GM18526 (cell line): ENCODE data around the gene GXYLT2.

ENCODE experiments used
- POLR2A ChIP-seq: IDR thresholded peaks from 3 replicates; pipeline ENCODE4 v1.6.1; 2011; ENCODE audit not compliant: insufficient read length; ENCODE audit errors: extremely low read depth

GXYLT2 gene

GRCh38 chr3:72889310-72890165 lies 1.7 kb downstream of the GXYLT2 start:
- TF ChIP-seq POLR2A, result no peak

GRCh38 chr3:72890166-72890925 lies 2.5 kb downstream of the GXYLT2 start:
- TF ChIP-seq POLR2A, result no peak

GRCh38 chr3:72891053-72891855 lies 3.4 kb downstream of the GXYLT2 start:
- no peak for TF ChIP-seq POLR2A

- TF ChIP-seq POLR2A, result no peak
Observed at GRCh38 chr3:72892081-72892775, 4.4 kb downstream of the GXYLT2 start.

DNA sequence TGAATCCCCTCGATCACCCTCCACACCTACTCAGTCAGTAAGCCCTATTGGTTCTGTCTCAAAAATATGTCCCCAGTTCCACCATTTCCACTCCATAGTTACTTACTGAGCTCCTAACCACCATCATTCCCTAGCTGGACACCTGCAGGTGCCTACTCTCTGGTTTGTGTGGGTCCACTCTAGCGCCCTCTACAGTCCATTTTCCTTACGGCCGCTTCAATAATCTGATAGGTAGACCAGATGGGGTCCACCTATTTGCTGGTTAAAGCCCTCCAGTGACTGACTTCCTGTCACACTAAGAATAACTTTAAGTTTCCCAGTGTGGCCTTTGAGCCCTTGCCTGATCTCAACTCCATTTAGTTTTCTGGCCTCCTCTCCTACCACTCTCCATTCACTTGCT lies 5.0 kb downstream of the GXYLT2 start:
- TF ChIP-seq POLR2A, result no peak

DNA sequence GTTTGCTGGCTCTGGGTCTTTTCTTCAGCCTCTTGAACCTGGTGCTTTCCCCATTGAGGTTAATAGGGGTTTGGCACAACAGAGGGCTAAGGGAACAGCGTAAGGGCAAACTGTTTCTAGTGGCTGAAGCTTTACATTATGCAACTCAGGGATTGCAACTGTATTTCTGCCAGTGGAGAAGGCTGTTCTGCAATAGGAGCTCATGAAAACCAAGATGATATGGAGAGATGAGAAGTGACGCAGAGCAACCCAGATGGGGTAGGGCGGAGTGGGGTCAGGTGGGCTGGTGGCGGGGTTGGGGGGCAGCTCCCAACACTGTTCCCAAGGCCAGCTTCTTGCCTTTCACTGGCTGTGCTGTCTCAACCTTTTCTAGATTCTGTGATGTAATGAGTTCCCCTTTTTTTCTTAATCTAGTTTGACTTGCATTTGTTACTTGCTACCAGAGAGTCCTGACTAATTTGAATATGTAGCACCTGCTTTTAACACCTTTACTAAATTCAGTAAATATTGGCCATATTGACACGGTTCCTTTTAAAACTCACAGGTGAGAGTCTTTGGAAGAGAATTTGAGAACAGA lies 7.2 kb downstream of the GXYLT2 start:
- no peak for TF ChIP-seq POLR2A

DNA sequence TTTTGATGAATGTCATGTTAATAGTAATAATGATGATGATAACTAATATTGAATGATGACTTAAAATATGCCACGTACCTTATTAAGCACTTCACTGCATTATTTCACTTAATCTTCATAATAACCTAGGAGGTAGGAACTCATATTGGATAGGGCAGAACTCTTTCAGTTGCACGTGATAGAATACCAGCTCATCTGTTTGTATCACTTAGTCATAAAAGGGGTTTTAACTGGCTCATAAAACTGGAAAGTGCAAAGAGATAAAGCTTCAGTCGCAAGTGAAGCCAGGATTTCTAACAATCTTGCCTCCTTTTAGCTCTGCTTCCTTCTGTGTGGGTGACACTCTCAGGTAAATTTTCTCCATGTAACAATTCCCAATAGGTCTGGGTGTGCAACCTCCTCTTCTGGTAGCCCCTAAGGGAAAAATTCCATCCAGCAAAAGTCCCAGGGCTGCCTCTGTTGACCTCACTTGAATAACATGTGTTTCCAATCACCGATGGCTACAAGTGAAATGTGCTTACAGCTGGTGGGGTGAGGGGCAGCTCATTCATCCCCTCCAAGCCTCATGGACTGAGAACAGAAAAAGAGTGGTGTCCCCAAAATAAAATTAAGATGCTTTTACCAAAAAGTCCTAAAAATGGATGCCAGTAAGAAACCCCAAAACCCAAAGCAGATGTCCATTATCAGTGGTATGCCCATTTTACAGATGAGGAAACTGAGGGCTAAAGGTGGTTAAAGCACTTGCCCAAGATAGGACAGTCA lies 9.3 kb downstream of the GXYLT2 start:
- no peak for TF ChIP-seq POLR2A

DNA sequence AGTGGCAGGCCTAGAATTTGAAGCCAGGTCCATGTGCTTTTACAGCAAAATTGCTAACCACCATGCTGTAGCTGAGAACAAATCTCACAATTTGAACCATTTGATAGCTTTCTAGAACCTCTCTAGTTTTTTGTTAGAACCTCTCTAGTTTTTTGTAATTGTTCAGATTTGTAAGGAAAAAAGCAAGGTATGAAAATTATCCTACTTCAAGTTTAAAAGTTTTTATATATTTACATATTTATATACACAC lies 9.8 kb downstream of the GXYLT2 start:
- TF ChIP-seq POLR2A, result no peak

DNA sequence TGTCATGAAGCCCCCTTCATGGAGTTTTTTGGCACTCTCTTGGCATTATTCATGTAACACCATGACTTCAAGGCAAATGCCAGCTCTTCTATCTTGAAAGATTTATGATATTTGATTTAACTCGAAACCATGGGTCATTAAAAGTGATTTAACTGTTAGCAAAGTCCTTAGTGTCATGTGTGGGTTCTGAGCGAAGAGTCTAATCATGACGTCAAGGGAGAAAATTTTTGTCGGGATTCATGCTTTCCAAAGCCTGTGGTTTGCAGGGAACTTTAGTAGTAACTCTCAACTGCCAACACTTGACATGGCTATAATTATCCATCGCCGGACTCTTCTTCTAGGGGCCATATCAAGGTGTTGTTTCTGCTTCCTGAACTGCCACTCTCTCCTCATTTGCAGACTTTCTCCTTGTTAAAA lies 11.5 kb downstream of the GXYLT2 start:
- no peak for TF ChIP-seq POLR2A

GRCh38 chr3:72900048-72900447 lies 12.2 kb downstream of the GXYLT2 start:
- no peak for TF ChIP-seq POLR2A

- TF ChIP-seq POLR2A, result no peak
Observed at GRCh38 chr3:72901840-72902239, 14.0 kb downstream of the GXYLT2 start.

- TF ChIP-seq POLR2A, result no peak
Observed at GRCh38 chr3:72903004-72903403, 15.2 kb downstream of the GXYLT2 start.

- TF ChIP-seq POLR2A, result no peak
Observed at GRCh38 chr3:72904163-72904562, 16.3 kb downstream of the GXYLT2 start.

GRCh38 chr3:72906154-72906553 lies 18.3 kb downstream of the GXYLT2 start:
- no peak for TF ChIP-seq POLR2A
